ENCODE measurements around the gene WARS2.

- TF ChIP-seq, protein P1, sequence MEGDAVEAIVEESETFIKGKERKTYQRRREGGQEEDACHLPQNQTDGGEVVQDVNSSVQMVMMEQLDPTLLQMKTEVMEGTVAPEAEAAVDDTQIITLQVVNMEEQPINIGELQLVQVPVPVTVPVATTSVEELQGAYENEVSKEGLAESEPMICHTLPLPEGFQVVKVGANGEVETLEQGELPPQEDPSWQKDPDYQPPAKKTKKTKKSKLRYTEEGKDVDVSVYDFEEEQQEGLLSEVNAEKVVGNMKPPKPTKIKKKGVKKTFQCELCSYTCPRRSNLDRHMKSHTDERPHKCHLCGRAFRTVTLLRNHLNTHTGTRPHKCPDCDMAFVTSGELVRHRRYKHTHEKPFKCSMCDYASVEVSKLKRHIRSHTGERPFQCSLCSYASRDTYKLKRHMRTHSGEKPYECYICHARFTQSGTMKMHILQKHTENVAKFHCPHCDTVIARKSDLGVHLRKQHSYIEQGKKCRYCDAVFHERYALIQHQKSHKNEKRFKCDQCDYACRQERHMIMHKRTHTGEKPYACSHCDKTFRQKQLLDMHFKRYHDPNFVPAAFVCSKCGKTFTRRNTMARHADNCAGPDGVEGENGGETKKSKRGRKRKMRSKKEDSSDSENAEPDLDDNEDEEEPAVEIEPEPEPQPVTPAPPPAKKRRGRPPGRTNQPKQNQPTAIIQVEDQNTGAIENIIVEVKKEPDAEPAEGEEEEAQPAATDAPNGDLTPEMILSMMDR (conservative IDR thresholded peaks at IDR 0.05), result no peak
- no peak for TF ChIP-seq ZFX (IDR thresholded peaks at IDR 0.05)
These were observed 106.1 kb downstream of the WARS2 start for GRCh38 chr1:119034359-119034758.
